T-helper 1 cell treated with Interleukin-12 subunit alpha and Interleukin-12 subunit beta and Interleukin-4 antibody, amounts not matched to agents 30 μg/mL and 1 μg/mL, for 36 hours (primary cell): Measurements from ENCODE around the gene NHSL1.

Source experiments
- H3K27ac Mint-ChIP-seq: one replicate; pipeline ENCODE4 v1.8.0; 2021; ENCODE audit warnings: mild to moderate bottlenecking, mixed read lengths
- H3K27me3 Mint-ChIP-seq: one replicate; pipeline ENCODE4 v1.8.0; 2021; ENCODE audit warnings: low read depth, mixed read lengths
- H3K36me3 Mint-ChIP-seq: one replicate; pipeline ENCODE4 v1.8.0; 2021; ENCODE audit warnings: low read depth, mixed read lengths
- H3K4me1 Mint-ChIP-seq: one replicate; pipeline ENCODE4 v1.8.0; 2021; ENCODE audit warnings: low read depth, mixed read lengths
- H3K4me3 Mint-ChIP-seq: one replicate; pipeline ENCODE4 v1.8.0; 2021; ENCODE audit warnings: mild to moderate bottlenecking, moderate library complexity, mixed read lengths
- H3K9me3 Mint-ChIP-seq: one replicate; pipeline ENCODE4 v1.8.0; 2021; ENCODE audit warnings: mixed read lengths

NHSL1 gene

DNA sequence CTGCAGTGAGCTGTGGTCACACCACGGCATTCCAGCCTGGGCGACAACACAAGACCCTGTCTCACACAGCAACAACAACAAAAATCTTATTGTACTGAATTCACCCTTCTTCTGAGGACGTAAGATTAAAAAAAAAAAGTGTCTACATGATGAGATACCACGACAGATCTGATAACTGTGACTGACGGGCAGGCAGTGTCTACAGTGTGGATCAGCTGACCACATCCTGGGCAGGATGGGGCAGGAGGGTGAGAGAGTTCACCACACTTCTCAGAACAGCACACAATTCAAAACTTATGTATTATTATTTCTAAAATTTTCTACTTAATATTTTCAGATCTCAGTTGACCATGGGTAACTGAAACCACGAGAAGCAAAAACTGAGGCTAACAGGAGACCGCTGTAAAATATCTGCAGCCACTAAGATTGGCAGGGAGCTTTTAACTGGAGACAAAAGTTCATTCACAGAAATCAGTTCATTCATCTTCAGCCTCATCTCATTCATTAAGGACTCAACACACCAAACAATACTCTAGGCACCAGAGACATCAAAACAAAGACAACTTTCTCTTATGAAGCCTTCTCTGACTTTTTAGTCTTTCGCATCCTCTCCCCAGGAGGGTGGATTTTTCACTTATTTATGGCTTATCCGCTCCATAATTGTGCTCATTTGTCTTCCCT lies 15.7 kb upstream of the NHSL1 start:
- Mint-ChIP-seq H3K27me3 (peaks cover 3% of the 10 kb centered on the region), H3K4me1 (peaks cover 3% of the 10 kb centered on the region), H3K27ac (no peak overlapping the region), H3K4me3 (no peak overlapping the region), H3K9me3 (no peaks in the 10 kb centered on the region), H3K36me3 (no peaks in the 10 kb centered on the region)

GRCh38 chr6:138512609-138513008 lies 13.3 kb upstream of the NHSL1 start:
- peaks cover 4% of the 10 kb centered on the region for H3K4me1 Mint-ChIP-seq
- H3K9me3 Mint-ChIP-seq, result no peaks in the 10 kb centered on the region

GRCh38 chr6:138510093-138510492 lies 10.8 kb upstream of the NHSL1 start:
- no peak overlapping the region for H3K27ac Mint-ChIP-seq
- no peak overlapping the region for H3K4me3 Mint-ChIP-seq
- H3K4me1 Mint-ChIP-seq, result peaks cover 3% of the 10 kb centered on the region
- peaks cover 14% of the 10 kb centered on the region for H3K27me3 Mint-ChIP-seq
- H3K36me3 Mint-ChIP-seq, result no peaks in the 10 kb centered on the region
- H3K9me3 Mint-ChIP-seq, result no peaks in the 10 kb centered on the region

More at GRCh38 chr6:138512609-138513008, 13.3 kb upstream of the NHSL1 start:
- no peaks in the 10 kb centered on the region for H3K36me3 Mint-ChIP-seq
- no peak overlapping the region for H3K4me3 Mint-ChIP-seq
- peaks cover 8% of the 10 kb centered on the region for H3K27me3 Mint-ChIP-seq
- H3K27ac Mint-ChIP-seq, result no peak overlapping the region

GRCh38 chr6:138509371-138509770 lies 10.1 kb upstream of the NHSL1 start:
- no peaks in the 10 kb centered on the region for H3K36me3 Mint-ChIP-seq
- no peaks in the 10 kb centered on the region for H3K9me3 Mint-ChIP-seq
- peaks cover 3% of the 10 kb centered on the region for H3K4me1 Mint-ChIP-seq
- no peak overlapping the region for H3K27ac Mint-ChIP-seq
- peaks cover 14% of the 10 kb centered on the region for H3K27me3 Mint-ChIP-seq
- no peak overlapping the region for H3K4me3 Mint-ChIP-seq

GRCh38 chr6:138508676-138508988 lies 9.3 kb upstream of the NHSL1 start:
- H3K36me3 Mint-ChIP-seq, result no peaks in the 10 kb centered on the region
- H3K4me3 Mint-ChIP-seq, result no peak overlapping the region
- H3K9me3 Mint-ChIP-seq, result no peaks in the 10 kb centered on the region

DNA sequence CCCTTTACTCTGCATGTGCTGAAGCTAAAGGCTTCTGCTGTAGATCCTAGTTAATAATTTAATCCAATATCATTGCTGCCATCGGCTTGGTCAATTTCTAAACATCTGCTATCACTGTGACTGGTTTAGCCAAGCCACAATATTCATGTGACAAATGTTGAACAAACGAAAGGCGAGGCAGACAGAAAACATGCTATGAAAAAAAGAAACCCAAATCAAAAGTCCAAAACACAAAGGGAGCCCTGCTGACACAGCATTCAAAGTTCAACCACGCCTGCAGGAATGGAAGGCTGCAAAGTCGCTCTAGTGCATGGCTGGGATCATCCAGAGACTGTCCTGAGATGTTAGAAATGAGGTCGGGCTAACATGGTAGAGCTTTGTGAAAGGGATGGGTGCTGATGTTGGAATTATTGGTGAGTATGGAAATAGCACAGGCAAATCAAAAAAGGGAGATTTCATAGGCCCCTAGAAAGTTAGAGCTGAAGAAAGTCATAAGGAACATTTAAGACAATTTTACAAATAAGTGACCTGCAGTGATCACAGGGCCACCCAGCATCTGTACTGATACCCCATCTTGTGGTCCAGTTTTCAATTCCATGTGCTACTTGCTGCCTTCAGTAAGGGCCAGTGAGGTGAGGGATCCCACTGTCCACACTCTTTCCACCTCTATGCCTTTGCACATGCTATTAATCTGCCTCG lies 8.8 kb upstream of the NHSL1 start:
- H3K27ac Mint-ChIP-seq, result no peak overlapping the region

More at GRCh38 chr6:138508676-138508988, 9.3 kb upstream of the NHSL1 start:
- peaks cover 6% of the 10 kb centered on the region for H3K4me1 Mint-ChIP-seq
- H3K27me3 Mint-ChIP-seq, result peaks cover 14% of the 10 kb centered on the region
- H3K27ac Mint-ChIP-seq, result no peak overlapping the region

GRCh38 chr6:138504764-138505689 lies 5.7 kb upstream of the NHSL1 start:
- Mint-ChIP-seq H3K9me3 (no peaks in the 10 kb centered on the region), H3K4me3 (no peak overlapping the region), H3K36me3 (no peaks in the 10 kb centered on the region), H3K27ac (no peak overlapping the region), H3K4me1 (peaks cover 6% of the 10 kb centered on the region), H3K27me3 (peaks cover 25% of the 10 kb centered on the region)

More for the DNA sequence above, 8.8 kb upstream of the NHSL1 start:
- H3K27me3 Mint-ChIP-seq, result peaks cover 15% of the 10 kb centered on the region
- H3K4me3 Mint-ChIP-seq, result no peak overlapping the region
- no peaks in the 10 kb centered on the region for H3K36me3 Mint-ChIP-seq
- no peaks in the 10 kb centered on the region for H3K9me3 Mint-ChIP-seq
- peaks cover 6% of the 10 kb centered on the region for H3K4me1 Mint-ChIP-seq

- H3K4me1 Mint-ChIP-seq, result peaks cover 6% of the 10 kb centered on the region
- no peak overlapping the region for H3K4me3 Mint-ChIP-seq
- H3K36me3 Mint-ChIP-seq, result no peaks in the 10 kb centered on the region
- no peak overlapping the region for H3K27ac Mint-ChIP-seq
- peaks cover 29% of the 10 kb centered on the region for H3K27me3 Mint-ChIP-seq
- no peaks in the 10 kb centered on the region for H3K9me3 Mint-ChIP-seq
These were observed 4.8 kb upstream of the NHSL1 start for GRCh38 chr6:138503881-138504680.

- Mint-ChIP-seq H3K36me3 (no peaks in the 10 kb centered on the region), H3K27ac (no peak overlapping the region), H3K27me3 (peaks cover 42% of the 10 kb centered on the region), H3K4me1 (peaks cover 7% of the 10 kb centered on the region), H3K4me3 (no peak overlapping the region), H3K9me3 (no peaks in the 10 kb centered on the region)
These were observed 3.3 kb upstream of the NHSL1 start for GRCh38 chr6:138502546-138502945.

DNA sequence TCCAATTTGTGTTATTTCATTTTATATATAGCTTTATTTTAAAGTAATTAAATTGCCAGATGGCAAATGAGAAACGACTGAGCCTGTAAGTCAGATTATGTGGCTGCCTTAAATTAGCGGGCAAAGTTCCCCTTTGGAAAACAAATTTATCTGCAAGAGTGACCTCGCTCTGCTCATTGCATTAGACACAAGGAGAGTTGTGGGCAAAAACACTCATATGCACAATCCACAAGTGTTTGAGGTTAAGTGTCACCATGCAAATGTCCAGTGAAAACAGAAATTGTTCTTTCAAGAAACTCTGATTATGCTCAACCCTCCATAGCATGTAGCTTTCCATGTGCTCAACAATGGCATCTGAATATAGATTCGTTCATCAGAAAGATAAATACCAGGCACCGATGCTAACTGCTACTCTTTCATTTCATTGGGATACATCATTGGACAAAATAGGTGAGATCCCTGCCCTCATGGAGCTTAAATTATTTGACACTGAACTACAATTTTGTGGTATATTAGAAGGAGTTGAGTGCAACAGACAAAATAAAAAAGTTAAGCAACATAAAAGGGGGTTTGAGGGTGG lies 1.7 kb upstream of the NHSL1 start:
- no peak overlapping the region for H3K4me3 Mint-ChIP-seq
- peaks cover 45% of the 10 kb centered on the region for H3K27me3 Mint-ChIP-seq
- H3K27ac Mint-ChIP-seq, result no peak overlapping the region
- H3K36me3 Mint-ChIP-seq, result no peaks in the 10 kb centered on the region
- peaks cover 7% of the 10 kb centered on the region for H3K4me1 Mint-ChIP-seq
- no peaks in the 10 kb centered on the region for H3K9me3 Mint-ChIP-seq

GRCh38 chr6:138500045-138500665 lies 861 bp upstream of the NHSL1 start:
- H3K4me3 Mint-ChIP-seq, result no peak overlapping the region
- no peaks in the 10 kb centered on the region for H3K9me3 Mint-ChIP-seq
- H3K27ac Mint-ChIP-seq, result no peak overlapping the region
- no peaks in the 10 kb centered on the region for H3K36me3 Mint-ChIP-seq
- peaks cover 45% of the 10 kb centered on the region for H3K27me3 Mint-ChIP-seq
- peaks cover 7% of the 10 kb centered on the region for H3K4me1 Mint-ChIP-seq

- H3K4me3 Mint-ChIP-seq, result no peak overlapping the region
- peaks cover 5% of the 10 kb centered on the region for H3K4me1 Mint-ChIP-seq
- H3K36me3 Mint-ChIP-seq, result no peaks in the 10 kb centered on the region
- peaks cover 47% of the 10 kb centered on the region for H3K27me3 Mint-ChIP-seq
- no peaks in the 10 kb centered on the region for H3K9me3 Mint-ChIP-seq
- H3K27ac Mint-ChIP-seq, result no peak overlapping the region
These were observed 528 bp downstream of the NHSL1 start for GRCh38 chr6:138498629-138499302.

- peaks cover 5% of the 10 kb centered on the region for H3K4me1 Mint-ChIP-seq
- H3K27ac Mint-ChIP-seq, result no peak overlapping the region
- no peak overlapping the region for H3K4me3 Mint-ChIP-seq
- peaks cover 47% of the 10 kb centered on the region for H3K27me3 Mint-ChIP-seq
- H3K36me3 Mint-ChIP-seq, result no peaks in the 10 kb centered on the region
- H3K9me3 Mint-ChIP-seq, result no peaks in the 10 kb centered on the region
These were observed 2.0 kb downstream of the NHSL1 start for GRCh38 chr6:138497286-138497685.
